ENCODE data around the gene FBLN2.

GRCh38 chr3:13596426-13597205, 47.7 kb downstream of the FBLN2 start:
- TF ChIP-seq POLR2A (IDR thresholded peaks at IDR 0.05) = no peak
- TF ChIP-seq, protein P1, sequence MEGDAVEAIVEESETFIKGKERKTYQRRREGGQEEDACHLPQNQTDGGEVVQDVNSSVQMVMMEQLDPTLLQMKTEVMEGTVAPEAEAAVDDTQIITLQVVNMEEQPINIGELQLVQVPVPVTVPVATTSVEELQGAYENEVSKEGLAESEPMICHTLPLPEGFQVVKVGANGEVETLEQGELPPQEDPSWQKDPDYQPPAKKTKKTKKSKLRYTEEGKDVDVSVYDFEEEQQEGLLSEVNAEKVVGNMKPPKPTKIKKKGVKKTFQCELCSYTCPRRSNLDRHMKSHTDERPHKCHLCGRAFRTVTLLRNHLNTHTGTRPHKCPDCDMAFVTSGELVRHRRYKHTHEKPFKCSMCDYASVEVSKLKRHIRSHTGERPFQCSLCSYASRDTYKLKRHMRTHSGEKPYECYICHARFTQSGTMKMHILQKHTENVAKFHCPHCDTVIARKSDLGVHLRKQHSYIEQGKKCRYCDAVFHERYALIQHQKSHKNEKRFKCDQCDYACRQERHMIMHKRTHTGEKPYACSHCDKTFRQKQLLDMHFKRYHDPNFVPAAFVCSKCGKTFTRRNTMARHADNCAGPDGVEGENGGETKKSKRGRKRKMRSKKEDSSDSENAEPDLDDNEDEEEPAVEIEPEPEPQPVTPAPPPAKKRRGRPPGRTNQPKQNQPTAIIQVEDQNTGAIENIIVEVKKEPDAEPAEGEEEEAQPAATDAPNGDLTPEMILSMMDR (IDR thresholded peaks at IDR 0.05) = no peak

Measured in Peyer's patch (tissue), 4 donors.